22Rv1 (cell line): Measurements from ENCODE around the gene CYP4X1.

Experiments used
- CTCF ChIP-seq: fragments of 450-650 bp; IDR thresholded peaks from 2 replicates; pipeline ENCODE4 v1.5.1; 2017; ENCODE audit warnings: mild to moderate bottlenecking
- ZFX ChIP-seq: fragments of 450-650 bp; IDR thresholded peaks from 2 replicates; pipeline ENCODE4 v1.6.1; 2017; ENCODE audit warnings: antibody characterized with exemption, borderline replicate concordance

DNA sequence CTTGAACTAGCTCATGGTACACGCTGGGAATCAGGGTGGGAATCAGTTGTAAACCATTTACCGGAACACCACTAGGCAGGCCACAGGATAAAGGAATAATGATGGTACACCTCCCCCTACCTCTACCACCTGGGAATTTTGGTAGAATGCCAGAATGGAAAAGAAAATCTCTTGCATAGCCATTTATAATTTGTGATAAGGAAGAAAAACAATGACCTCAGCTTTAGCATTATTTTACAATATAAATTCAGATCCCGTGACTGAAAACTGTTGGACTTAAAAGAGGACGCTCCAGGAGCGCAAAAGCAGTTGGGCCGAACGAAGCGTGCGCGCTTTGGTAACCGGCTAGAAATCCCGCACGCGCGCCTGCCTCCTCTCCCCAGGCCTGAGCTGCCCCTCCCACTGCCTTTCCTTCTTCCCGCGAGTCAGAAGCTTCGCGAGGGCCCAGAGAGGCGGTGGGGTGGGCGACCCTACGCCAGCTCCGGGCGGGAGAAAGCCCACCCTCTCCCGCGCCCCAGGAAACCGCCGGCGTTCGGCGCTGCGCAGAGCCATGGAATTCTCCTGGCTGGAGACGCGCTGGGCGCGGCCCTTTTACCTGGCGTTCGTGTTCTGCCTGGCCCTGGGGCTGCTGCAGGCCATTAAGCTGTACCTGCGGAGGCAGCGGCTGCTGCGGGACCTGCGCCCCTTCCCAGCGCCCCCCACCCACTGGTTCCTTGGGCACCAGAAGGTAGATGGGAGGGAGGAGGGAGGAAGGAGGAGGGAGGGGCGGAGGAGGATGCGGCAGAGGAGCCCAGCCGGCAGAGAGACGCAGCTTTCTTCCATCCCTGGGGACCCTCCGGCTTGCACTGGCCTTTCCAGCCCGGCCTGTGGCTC, at the start of gene CYP4X1:
- TF ChIP-seq CTCF (no peak), ZFX (no peak)
